DOHH2 (cell line): ENCODE results near the gene TMEM229B.

ENCODE experiments used
- CTCF ChIP-seq: fragments of 200-600 bp; sonication (generic); IDR thresholded peaks from one replicate; pipeline ENCODE4 v1.5.1; 2014; ENCODE audit warnings: antibody characterized with exemption, mild to moderate bottlenecking, low read depth, low read length; ENCODE audit not compliant: poor library complexity, severe bottlenecking
- EZH2phosphoT487 ChIP-seq: fragments of 200-600 bp; sonication (generic); IDR thresholded peaks from 2 replicates; pipeline ENCODE4 v1.6.1; 2017; ENCODE audit warnings: borderline replicate concordance, mild to moderate bottlenecking, antibody characterized with exemption, low read length, moderate library complexity, mixed read lengths

- no peak for TF ChIP-seq CTCF
- TF ChIP-seq EZH2phosphoT487 = no peak
These were observed 4.7 kb upstream of the TMEM229B start for GRCh38 chr14:67493092-67493717.
